Measurements from ENCODE around the gene IGF2. TPM values are rescaled to one million over a fixed set of nuclear protein-coding genes. Genes with fewer than 3 reads are reported as not detected.

Gene IGF2
- total and polyA plus RNA-seq, 2 of the 8 experiments (the other 6 are each of a cell fraction or from before 2014, with no cell fraction given) = 0.74 to 1.5 TPM

- peaks cover 0 to 3% of the 10 kb centered on the region in 2 experiments for H4K20me1 ChIP-seq (replicated peaks in 1 of 2; ENCODE audit: control insufficient read depth in 1 of 2, insufficient read depth in 2 of 2, low read length in 2 of 2)
- no peak overlapping the region for H3K9ac ChIP-seq (replicated peaks in 1 of 4; ENCODE audit: extremely low read depth in 1 of 4, low read depth in 3 of 4, low read length in 3 of 4)
- no peak overlapping the region for H3K18ac ChIP-seq (ENCODE audit: extremely low read depth, low read length)
- CTCF ChIA-PET (ENCODE audit: partially characterized antibody) = interaction anchor here (0.6 to 20.6 kb wide), 45 partner anchors 2 to 721 kb away, joined by 3 to 551 read pairs (median 6); partner anchors contain the start of genes IGF2, INS, KRTAP5-1 and LSP1
- H3K36me3 ChIP-seq (ENCODE audit: control insufficient read depth in 2 of 4, insufficient read depth in 4 of 4, low read length in 3 of 4) = no peaks in the 10 kb centered on the region
- no peak overlapping the region for H3K56ac ChIP-seq (replicated peaks; ENCODE audit: insufficient read length, low read depth, low read length)
- peaks cover 0 to 3% (median under 1%) of the 10 kb centered on the region in 4 experiments; a peak in 3 of 7 replicates for H3K27me3 ChIP-seq (replicated peaks in 1 of 4; ENCODE audit: control insufficient read depth in 3 of 4, extremely low read depth in 1 of 4, insufficient read depth in 3 of 4, low read length in 3 of 4)
- no peak overlapping the region for H2BK15ac ChIP-seq (ENCODE audit: low read length)
- H3K23ac ChIP-seq (ENCODE audit: insufficient read length) = no peak overlapping the region
- WGBS, 2 experiments (ENCODE audit: extremely low coverage in 1 of 2, insufficient coverage in 1 of 2, insufficient read length in 1 of 2, insufficient replicate concordance in 2 of 2, low coverage in 1 of 2, low lambda C conversion rate in 2 of 2, missing lambda C conversion rate in 1 of 2) = 85% methylated on average over 18 of the region's 29 CpGs; no CpG with 5 or more reads in 1 of the 2 experiments
- FAIRE-seq (no peak), DNase-seq (ENCODE audit: low read depth in 1 of 2, low spot score in 2 of 2) (no peak)
- no peak for TF ChIP-seq SUZ12 (IDR thresholded peaks at IDR 0.05; ENCODE audit: low read length)
- TF ChIP-seq MAFK (IDR thresholded peaks at IDR 0.05; ENCODE audit: low read depth, low read length) = no peak
- no peak for TF ChIP-seq CREB1 (IDR thresholded peaks at IDR 0.05)
- TF ChIP-seq TBP (IDR thresholded peaks at IDR 0.05; ENCODE audit: low read depth, low read length) = no peak
- TF ChIP-seq POU5F1 (IDR thresholded peaks at IDR 0.05; ENCODE audit: low read depth, low read length) = no peak
- no peak for TF ChIP-seq HDAC2 (IDR thresholded peaks at IDR 0.05; ENCODE audit: borderline replicate concordance in 1 of 2, low read depth in 2 of 2, low read length in 2 of 2)
- TF ChIP-seq CBX5 (IDR thresholded peaks at IDR 0.05; ENCODE audit: low read depth, low read length) = no peak
- no peak for TF ChIP-seq PHF8 (conservative IDR thresholded peaks at IDR 0.05; ENCODE audit: low read depth, low read length)
- TF ChIP-seq GABPA (IDR thresholded peaks at IDR 0.05; ENCODE audit: borderline replicate concordance, insufficient read depth, low read length) = no peak
- no peak for TF ChIP-seq MAX (IDR thresholded peaks at IDR 0.05)
- TF ChIP-seq BRCA1 (IDR thresholded peaks at IDR 0.05; ENCODE audit: low read depth, low read length) = no peak
- no peak for TF ChIP-seq FOSL1 (IDR thresholded peaks at IDR 0.05; ENCODE audit: insufficient read depth, low read depth, low read length)
- TF ChIP-seq JUN (IDR thresholded peaks at IDR 0.05; ENCODE audit: low read depth, low read length) = no peak
- no peak overlapping the region for H2AFZ ChIP-seq (ENCODE audit: low read length)
- no peaks in the 10 kb centered on the region for H3K79me1 ChIP-seq (ENCODE audit: low read depth, low read length)
- no peak overlapping the region for H2BK20ac ChIP-seq (ENCODE audit: low read length)
- POLR2A ChIA-PET (ENCODE audit: partially characterized antibody) = no interaction called here
- no peak overlapping the region for H3K14ac ChIP-seq (ENCODE audit: insufficient read length)
- H3K23me2 ChIP-seq (ENCODE audit: low read depth, low read length) = no peaks in the 10 kb centered on the region
- no peak overlapping the region for H4K5ac ChIP-seq (ENCODE audit: insufficient read length, low read depth, low read length)
- H2BK120ac ChIP-seq (replicated peaks; ENCODE audit: low read depth, low read length) = no peak overlapping the region
- H4K8ac ChIP-seq (ENCODE audit: extremely low read depth, insufficient read depth, low read length) = no peak overlapping the region; the same call in 1 of the 2 replicates
- peaks cover 0 to 2% (median under 1%) of the 10 kb centered on the region in 4 experiments; a peak in 2 of 7 replicates for H3K4me1 ChIP-seq (replicated peaks in 1 of 4; ENCODE audit: control insufficient read depth in 3 of 4, insufficient read depth in 4 of 4, low read length in 3 of 4)
- no peak overlapping the region for H2BK12ac ChIP-seq (ENCODE audit: low read depth, low read length)
- H3K4me3 ChIP-seq (ENCODE audit: extremely low read depth in 1 of 4, insufficient read depth in 2 of 4, low read depth in 3 of 4, low read length in 4 of 4) = no peak overlapping the region
- no peak overlapping the region for H4K91ac ChIP-seq (replicated peaks; ENCODE audit: insufficient read length, low read length)
- no peak overlapping the region for H3K4me2 ChIP-seq (ENCODE audit: insufficient read depth in 1 of 2, low read depth in 2 of 2, low read length in 2 of 2)
- H3K79me2 ChIP-seq (ENCODE audit: control insufficient read depth in 1 of 2, insufficient read depth in 2 of 2, low read length in 2 of 2) = no peaks in the 10 kb centered on the region
- no peak overlapping the region for H2AK5ac ChIP-seq (ENCODE audit: low read depth, low read length)
- H3K4ac ChIP-seq (replicated peaks; ENCODE audit: insufficient read length, low read depth, low read length) = no peak overlapping the region
- H3K27ac ChIP-seq (ENCODE audit: low read depth, low read length) = no peak overlapping the region
- H2BK5ac ChIP-seq (ENCODE audit: low read depth, low read length) = peak overlapping the region; percentile 71; the same call in 1 of the 2 replicates
- H3K9me3 ChIP-seq (ENCODE audit: insufficient read depth in 2 of 2, low read depth in 1 of 2, low read length in 1 of 2) = no peaks in the 10 kb centered on the region
Observed at GRCh38 chr11:2155511-2155910, 16.3 kb upstream of the IGF2 start.

Data from H1 (cell line).